ENCODE results near the gene MAP2K5. TPM values are rescaled to one million over a fixed set of nuclear protein-coding genes. Genes with fewer than 3 reads are reported as not detected.
A peak's percentile ranks its signal among the peaks of the same experiment; 100 is the strongest.

The MAP2K5 gene
- total RNA-seq, 4 donors from 2014 or later: 3.6 to 27.1 (median 18.6) TPM

GRCh38 chr15:67835297-67836133 is 293.0 kb downstream of the MAP2K5 start:
- peaks cover 37 to 45% of the 10 kb centered on the region in 2 donors for H3K27me3 ChIP-seq
- peaks cover 0 to 23% of the 10 kb centered on the region in 2 donors for H3K4me1 ChIP-seq
- H3K4me3 ChIP-seq: peak overlapping the region; percentile 16 to 28
- H3K9me3 ChIP-seq: no peaks in the 10 kb centered on the region
- intact Hi-C loops (cut with DNase I; ENCODE audit: low total_unique reads): loop anchor here (10.0 kb wide), 1 partner anchor 381 kb away; no protein-coding TSS in a partner anchor
- DNase-seq: no peak
- H3K27ac ChIP-seq: no peak overlapping the region
- no peaks in the 10 kb centered on the region for H3K36me3 ChIP-seq
- TF ChIP-seq POLR2A (IDR thresholded peaks at IDR 0.05) (no peak), CTCF (IDR thresholded peaks at IDR 0.05) (no peak)

- Histone ChIP-seq H3K27me3 (peaks cover 34 to 40% of the 10 kb centered on the region in 2 donors), H3K4me3 (peak overlapping the region; percentile 16 to 28)
- intact Hi-C loops (cut with DNase I; ENCODE audit: low total_unique reads): loop anchor here (10.0 kb wide), 1 partner anchor 381 kb away; no protein-coding TSS in a partner anchor
These were observed 293.6 kb downstream of the MAP2K5 start for GRCh38 chr15:67836134-67836455.

GRCh38 chr15:67836477-67836876 is 294.0 kb downstream of the MAP2K5 start:
- H3K27ac ChIP-seq: no peak overlapping the region
- no peaks in the 10 kb centered on the region for H3K9me3 ChIP-seq
- DNase-seq: peak; percentile 51 to 55
- TF ChIP-seq CTCF (IDR thresholded peaks at IDR 0.05) (peak; percentile 59 to 84 (median 73)), POLR2A (IDR thresholded peaks at IDR 0.05) (no peak)
- H3K4me1 ChIP-seq: peaks cover 0 to 26% of the 10 kb centered on the region in 2 donors
- intact Hi-C loops (cut with DNase I; ENCODE audit: low total_unique reads): loop anchor here (10.0 kb wide), 1 partner anchor 382 kb away; no protein-coding TSS in a partner anchor
- peaks cover 30 to 36% of the 10 kb centered on the region in 2 donors for H3K27me3 ChIP-seq
- peak overlapping the region; percentile 16 to 28 for H3K4me3 ChIP-seq
- H3K36me3 ChIP-seq: no peaks in the 10 kb centered on the region

More at GRCh38 chr15:67836134-67836455, 293.6 kb downstream of the MAP2K5 start:
- no peak for DNase-seq
- Histone ChIP-seq H3K27ac (no peak overlapping the region), H3K9me3 (no peaks in the 10 kb centered on the region), H3K4me1 (peaks cover 0 to 23% of the 10 kb centered on the region in 2 donors), H3K36me3 (no peaks in the 10 kb centered on the region)
- no peak for TF ChIP-seq CTCF (IDR thresholded peaks at IDR 0.05)
- no peak for TF ChIP-seq POLR2A (IDR thresholded peaks at IDR 0.05)

- H3K36me3 ChIP-seq: no peaks in the 10 kb centered on the region
- H3K27ac ChIP-seq: no peak overlapping the region
- intact Hi-C loops (cut with DNase I; ENCODE audit: low total_unique reads): loop anchor here (10.0 kb wide), 1 partner anchor 382 kb away; no protein-coding TSS in a partner anchor
- H3K9me3 ChIP-seq: no peaks in the 10 kb centered on the region
- DNase-seq: no peak
- H3K4me1 ChIP-seq: peaks cover 0 to 26% of the 10 kb centered on the region in 2 donors
- H3K27me3 ChIP-seq: peaks cover 28 to 31% of the 10 kb centered on the region in 2 donors
- no peak overlapping the region for H3K4me3 ChIP-seq
- TF ChIP-seq POLR2A (IDR thresholded peaks at IDR 0.05) (no peak), CTCF (IDR thresholded peaks at IDR 0.05) (no peak)
These were observed 294.5 kb downstream of the MAP2K5 start for GRCh38 chr15:67836955-67837354.

- intact Hi-C loops (cut with DNase I; ENCODE audit: low total_unique reads): loop anchor here (10.0 kb wide), 1 partner anchor 384 kb away; no protein-coding TSS in a partner anchor
- Histone ChIP-seq H3K27ac (peak overlapping the region; percentile 97), H3K27me3 (peaks cover 10 to 12% of the 10 kb centered on the region in 2 donors), H3K36me3 (no peaks in the 10 kb centered on the region), H3K9me3 (no peaks in the 10 kb centered on the region), H3K4me3 (peak overlapping the region; percentile 76 to 82), H3K4me1 (peaks cover under 1 to 21% of the 10 kb centered on the region in 2 donors)
- TF ChIP-seq POLR2A (IDR thresholded peaks at IDR 0.05) (no peak), CTCF (IDR thresholded peaks at IDR 0.05) (peak in 2 of 4 experiments; percentile 9 to 27)
- DNase-seq: peak in 1 of 2 donors; percentile 54
These were observed 296.4 kb downstream of the MAP2K5 start for GRCh38 chr15:67838789-67839332.

All from uterus (tissue), 4 donors.